ENCODE measurements around the gene TATDN2.

DNA sequence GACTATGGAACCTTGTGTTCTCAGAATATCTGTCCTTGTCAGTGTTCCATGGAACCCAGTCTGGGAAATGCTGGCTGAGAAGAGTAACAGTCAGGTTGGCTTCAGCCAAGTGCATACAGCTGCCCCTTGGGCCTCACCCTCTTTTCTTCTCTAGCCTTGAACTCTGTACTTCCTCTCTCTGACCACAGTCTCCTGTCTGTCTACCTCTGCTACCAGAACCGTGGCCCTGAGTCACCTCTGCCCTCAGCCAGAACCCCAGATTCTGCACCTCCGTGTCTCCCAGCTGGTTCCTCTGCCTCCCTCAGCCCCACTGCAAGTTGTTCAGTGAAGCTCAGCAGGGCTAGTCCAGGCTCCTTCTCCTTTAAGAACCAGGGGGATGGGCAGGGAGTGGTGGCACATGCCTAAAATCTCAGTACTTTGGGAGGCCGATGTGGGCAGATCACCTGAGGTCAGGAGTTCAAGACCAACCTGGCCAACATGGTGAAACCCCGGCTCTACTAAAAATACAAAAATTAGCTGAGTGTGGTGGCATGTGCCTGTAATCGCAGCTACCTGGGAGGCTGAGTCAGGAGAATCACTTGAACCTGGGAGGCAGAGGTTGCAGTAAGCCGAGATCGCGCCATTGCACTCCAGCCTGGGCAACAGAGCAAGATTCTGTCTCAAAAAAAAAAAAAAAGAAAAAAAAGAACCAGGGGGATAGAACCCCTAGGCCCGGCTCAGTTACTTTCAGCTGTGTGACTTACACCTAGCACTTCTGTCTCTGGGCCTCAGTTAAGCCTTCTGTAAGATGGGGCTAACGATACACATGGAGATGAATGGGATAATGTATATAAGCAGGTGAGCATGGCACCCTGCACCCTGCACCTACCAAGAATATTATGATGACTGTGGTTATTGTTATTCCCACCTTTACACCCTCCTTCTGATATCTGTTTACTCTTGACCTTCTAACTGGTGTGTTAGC is 24.3 kb upstream of the TATDN2 start:
- TF ChIP-seq ESRRG (CRISPR knock-in tag; IDR thresholded peaks at IDR 0.05) (no peak), RARB (CRISPR knock-in tag; IDR thresholded peaks at IDR 0.05) (no peak), PATZ1 (CRISPR knock-in tag; IDR thresholded peaks at IDR 0.05; ENCODE audit: borderline replicate concordance) (no peak), ZNF70 (CRISPR knock-in tag; IDR thresholded peaks at IDR 0.05) (no peak), ZFP3 (CRISPR knock-in tag; IDR thresholded peaks at IDR 0.05) (no peak), ISL1 (CRISPR knock-in tag; IDR thresholded peaks at IDR 0.05) (no peak), ZFP30 (CRISPR knock-in tag; IDR thresholded peaks at IDR 0.05) (no peak), PPARA (CRISPR knock-in tag; IDR thresholded peaks at IDR 0.05; ENCODE audit: borderline replicate concordance) (no peak), CSDC2 (CRISPR knock-in tag; IDR thresholded peaks at IDR 0.05) (no peak), ARNTL (CRISPR knock-in tag; IDR thresholded peaks at IDR 0.05; ENCODE audit: borderline replicate concordance, low read depth) (no peak)
- TF ChIP-seq, protein P1, sequence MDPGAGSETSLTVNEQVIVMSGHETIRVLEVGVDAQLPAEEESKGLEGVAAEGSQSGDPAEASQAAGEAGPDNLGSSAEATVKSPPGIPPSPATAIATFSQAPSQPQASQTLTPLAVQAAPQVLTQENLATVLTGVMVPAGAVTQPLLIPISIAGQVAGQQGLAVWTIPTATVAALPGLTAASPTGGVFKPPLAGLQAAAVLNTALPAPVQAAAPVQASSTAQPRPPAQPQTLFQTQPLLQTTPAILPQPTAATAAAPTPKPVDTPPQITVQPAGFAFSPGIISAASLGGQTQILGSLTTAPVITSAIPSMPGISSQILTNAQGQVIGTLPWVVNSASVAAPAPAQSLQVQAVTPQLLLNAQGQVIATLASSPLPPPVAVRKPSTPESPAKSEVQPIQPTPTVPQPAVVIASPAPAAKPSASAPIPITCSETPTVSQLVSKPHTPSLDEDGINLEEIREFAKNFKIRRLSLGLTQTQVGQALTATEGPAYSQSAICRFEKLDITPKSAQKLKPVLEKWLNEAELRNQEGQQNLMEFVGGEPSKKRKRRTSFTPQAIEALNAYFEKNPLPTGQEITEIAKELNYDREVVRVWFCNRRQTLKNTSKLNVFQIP (CRISPR knock-in tag; IDR thresholded peaks at IDR 0.05; ENCODE audit: borderline replicate concordance, low read depth) = no peak

Measured in SK-N-SH treated with all-trans-retinoic acid at 6 μM for 48 hours (cell line).